Measurements from ENCODE around the gene PLA1A. TPM values are rescaled to one million over a fixed set of nuclear protein-coding genes. Genes with fewer than 3 reads are reported as not detected.
"Not testable (repeated sequence)": the region's sequence is repeated elsewhere in the genome, so short reads cannot be mapped to it uniquely, and the experiment has no call there.

Gene PLA1A
- not detected in 2 replicates for total RNA-seq
- long read RNA-seq, result 0 reads

DNA sequence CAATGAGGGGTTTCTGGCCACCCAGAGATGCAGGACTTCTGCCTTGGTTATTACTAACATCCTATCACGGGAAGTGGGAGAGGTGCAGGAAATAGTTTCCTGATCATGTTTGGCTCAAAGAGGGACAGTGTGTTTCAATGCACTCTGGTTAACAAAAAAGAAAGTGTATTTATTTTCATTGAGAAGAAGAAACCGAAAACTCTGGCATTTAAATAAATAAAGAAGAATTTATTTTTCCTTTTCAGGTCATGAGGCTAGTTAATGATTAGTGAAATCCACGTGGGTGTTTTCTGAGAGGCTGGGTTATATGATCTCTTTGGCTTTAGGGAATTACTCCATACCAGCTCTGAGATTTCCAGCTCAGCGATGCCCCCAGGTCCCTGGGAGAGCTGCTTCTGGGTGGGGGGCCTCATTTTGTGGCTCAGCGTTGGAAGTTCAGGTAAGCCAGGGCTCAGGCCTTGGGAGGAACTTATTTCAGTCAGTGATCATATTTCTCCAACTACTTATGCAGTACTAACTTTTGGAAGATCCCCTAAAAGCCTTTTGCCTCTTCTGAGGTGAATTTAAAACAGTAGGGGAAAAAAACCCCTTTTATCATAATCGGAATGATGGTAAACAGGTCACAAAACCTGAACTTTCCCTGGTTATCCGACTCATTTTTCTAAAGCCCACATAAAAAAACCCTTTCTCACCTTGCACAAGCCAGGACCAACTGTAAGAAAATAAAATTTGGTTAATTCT is at the start of gene PLA1A:
TSS of gene PLA1A (plus strand) at position 338 of the 741 bp plus-strand sequence. CDS start at position 367, 29 bp downstream.
- H3K27ac Mint-ChIP-seq (ENCODE audit: unreplicated experiment), result no peak within 1 kb of the TSS
- no peaks in the 10 kb centered on the region for H3K4me1 Mint-ChIP-seq
- DNase-seq (ENCODE audit: low read depth, low spot score), result no peak
- no peaks in the 10 kb centered on the region for H3K9me3 Mint-ChIP-seq
- no peaks in the 10 kb centered on the region for H3K36me3 Mint-ChIP-seq (ENCODE audit: low read depth)
- TF ChIP-seq, protein P1, sequence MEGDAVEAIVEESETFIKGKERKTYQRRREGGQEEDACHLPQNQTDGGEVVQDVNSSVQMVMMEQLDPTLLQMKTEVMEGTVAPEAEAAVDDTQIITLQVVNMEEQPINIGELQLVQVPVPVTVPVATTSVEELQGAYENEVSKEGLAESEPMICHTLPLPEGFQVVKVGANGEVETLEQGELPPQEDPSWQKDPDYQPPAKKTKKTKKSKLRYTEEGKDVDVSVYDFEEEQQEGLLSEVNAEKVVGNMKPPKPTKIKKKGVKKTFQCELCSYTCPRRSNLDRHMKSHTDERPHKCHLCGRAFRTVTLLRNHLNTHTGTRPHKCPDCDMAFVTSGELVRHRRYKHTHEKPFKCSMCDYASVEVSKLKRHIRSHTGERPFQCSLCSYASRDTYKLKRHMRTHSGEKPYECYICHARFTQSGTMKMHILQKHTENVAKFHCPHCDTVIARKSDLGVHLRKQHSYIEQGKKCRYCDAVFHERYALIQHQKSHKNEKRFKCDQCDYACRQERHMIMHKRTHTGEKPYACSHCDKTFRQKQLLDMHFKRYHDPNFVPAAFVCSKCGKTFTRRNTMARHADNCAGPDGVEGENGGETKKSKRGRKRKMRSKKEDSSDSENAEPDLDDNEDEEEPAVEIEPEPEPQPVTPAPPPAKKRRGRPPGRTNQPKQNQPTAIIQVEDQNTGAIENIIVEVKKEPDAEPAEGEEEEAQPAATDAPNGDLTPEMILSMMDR (conservative IDR thresholded peaks at IDR 0.05), result no peak
- H3K4me3 Mint-ChIP-seq, result no peak within 1 kb of the TSS
- H3K27me3 Mint-ChIP-seq (ENCODE audit: low read depth), result no peaks in the 10 kb centered on the region

- Mint-ChIP-seq H3K27me3 (ENCODE audit: low read depth) (no peaks in the 10 kb centered on the region), H3K4me3 (no peak overlapping the region), H3K27ac (ENCODE audit: unreplicated experiment) (no peak overlapping the region), H3K9me3 (no peaks in the 10 kb centered on the region), H3K36me3 (ENCODE audit: low read depth) (no peaks in the 10 kb centered on the region), H3K4me1 (no peaks in the 10 kb centered on the region)
- TF ChIP-seq, protein P1 (conservative IDR thresholded peaks at IDR 0.05), result no peak
- DNase-seq (ENCODE audit: low read depth, low spot score), result no peak
Observed at GRCh38 chr3:119548341-119548740, 49.3 kb upstream of the PLA1A start.

DNA sequence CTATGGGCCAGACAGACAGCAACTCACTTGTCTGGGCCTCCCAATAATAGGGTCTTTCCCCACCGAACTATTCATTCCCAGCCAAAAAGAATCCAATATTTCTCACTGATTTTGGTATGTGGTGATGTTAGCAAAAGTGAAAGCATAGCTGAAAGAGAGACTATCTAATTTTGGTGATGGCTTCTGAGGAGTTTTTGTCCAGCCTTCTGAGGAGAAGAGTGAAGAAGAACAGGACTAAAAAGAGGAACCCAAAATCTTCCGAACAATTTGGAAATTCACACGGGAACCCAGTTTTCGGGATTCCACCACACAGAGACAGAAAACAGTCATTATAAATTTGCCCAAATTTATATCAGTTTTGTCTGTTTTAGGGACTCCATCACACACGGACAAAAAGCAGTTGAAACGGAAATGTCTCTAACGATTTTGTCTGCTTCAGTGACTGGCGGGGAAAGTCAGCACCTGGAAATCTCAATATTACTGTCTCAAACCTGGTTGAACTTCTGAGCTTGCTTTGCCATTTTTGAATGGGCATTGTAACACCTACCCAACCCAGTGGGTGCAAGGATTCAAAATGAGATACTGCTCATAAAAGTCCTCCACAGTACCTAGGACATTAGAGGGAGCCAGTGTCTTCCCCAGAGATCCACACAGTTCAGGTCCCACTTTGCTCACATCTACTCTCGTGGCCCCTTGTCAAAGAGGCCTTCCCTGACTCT is 47.3 kb upstream of the PLA1A start:
- Mint-ChIP-seq H3K4me1 (no peaks in the 10 kb centered on the region), H3K27ac (ENCODE audit: unreplicated experiment) (no peak overlapping the region), H3K27me3 (ENCODE audit: low read depth) (no peaks in the 10 kb centered on the region), H3K36me3 (ENCODE audit: low read depth) (no peaks in the 10 kb centered on the region), H3K4me3 (no peak overlapping the region), H3K9me3 (no peaks in the 10 kb centered on the region)
- TF ChIP-seq, protein P1 (conservative IDR thresholded peaks at IDR 0.05), result no peak
- no peak for DNase-seq (ENCODE audit: low read depth, low spot score)

- Mint-ChIP-seq H3K27me3 (ENCODE audit: low read depth) (no peaks in the 10 kb centered on the region), H3K9me3 (no peaks in the 10 kb centered on the region), H3K4me3 (no peak overlapping the region), H3K4me1 (no peaks in the 10 kb centered on the region), H3K27ac (ENCODE audit: unreplicated experiment) (peak overlapping the region; percentile 43), H3K36me3 (ENCODE audit: low read depth) (no peaks in the 10 kb centered on the region)
- no peak for DNase-seq (ENCODE audit: low read depth, low spot score)
- TF ChIP-seq, protein P1 (conservative IDR thresholded peaks at IDR 0.05), result no peak
Observed at GRCh38 chr3:119551598-119551997, 46.1 kb upstream of the PLA1A start.

- not testable (repeated sequence) for H3K4me1 Mint-ChIP-seq; H3K4me3 Mint-ChIP-seq; H3K27me3 Mint-ChIP-seq (ENCODE audit: low read depth); H3K27ac Mint-ChIP-seq (ENCODE audit: unreplicated experiment); DNase-seq (ENCODE audit: low read depth, low spot score); H3K36me3 Mint-ChIP-seq (ENCODE audit: low read depth); H3K9me3 Mint-ChIP-seq
Observed at GRCh38 chr3:119552928-119553327, 44.8 kb upstream of the PLA1A start.
